Measurements from ENCODE around the gene DOK7.

The DOK7 gene

GRCh38 chr4:3513807-3514206, 50.7 kb downstream of the DOK7 start:
- no peak for ATAC-seq
- TF ChIP-seq, protein P1, sequence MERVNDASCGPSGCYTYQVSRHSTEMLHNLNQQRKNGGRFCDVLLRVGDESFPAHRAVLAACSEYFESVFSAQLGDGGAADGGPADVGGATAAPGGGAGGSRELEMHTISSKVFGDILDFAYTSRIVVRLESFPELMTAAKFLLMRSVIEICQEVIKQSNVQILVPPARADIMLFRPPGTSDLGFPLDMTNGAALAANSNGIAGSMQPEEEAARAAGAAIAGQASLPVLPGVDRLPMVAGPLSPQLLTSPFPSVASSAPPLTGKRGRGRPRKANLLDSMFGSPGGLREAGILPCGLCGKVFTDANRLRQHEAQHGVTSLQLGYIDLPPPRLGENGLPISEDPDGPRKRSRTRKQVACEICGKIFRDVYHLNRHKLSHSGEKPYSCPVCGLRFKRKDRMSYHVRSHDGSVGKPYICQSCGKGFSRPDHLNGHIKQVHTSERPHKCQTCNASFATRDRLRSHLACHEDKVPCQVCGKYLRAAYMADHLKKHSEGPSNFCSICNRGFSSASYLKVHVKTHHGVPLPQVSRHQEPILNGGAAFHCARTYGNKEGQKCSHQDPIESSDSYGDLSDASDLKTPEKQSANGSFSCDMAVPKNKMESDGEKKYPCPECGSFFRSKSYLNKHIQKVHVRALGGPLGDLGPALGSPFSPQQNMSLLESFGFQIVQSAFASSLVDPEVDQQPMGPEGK (CRISPR knock-in tag; IDR thresholded peaks at IDR 0.05; ENCODE audit: borderline replicate concordance): no peak
- no peak for TF ChIP-seq CSDC2 (CRISPR knock-in tag; IDR thresholded peaks at IDR 0.05)
- no peak for TF ChIP-seq GLIS3 (CRISPR knock-in tag; IDR thresholded peaks at IDR 0.05)
- no peak for TF ChIP-seq CSRNP3 (CRISPR knock-in tag; IDR thresholded peaks at IDR 0.05)
- no peak for TF ChIP-seq TSHZ2 (CRISPR knock-in tag; IDR thresholded peaks at IDR 0.05)
- no peak for TF ChIP-seq ZFP3 (CRISPR knock-in tag; IDR thresholded peaks at IDR 0.05)
- TF ChIP-seq ZC3H10 (CRISPR knock-in tag; IDR thresholded peaks at IDR 0.05): no peak
- TF ChIP-seq TOX (CRISPR knock-in tag; IDR thresholded peaks at IDR 0.05; ENCODE audit: borderline replicate concordance): no peak
- no peak for TF ChIP-seq ISL1 (CRISPR knock-in tag; IDR thresholded peaks at IDR 0.05)
- TF ChIP-seq OSR1 (CRISPR knock-in tag; IDR thresholded peaks at IDR 0.05): no peak
- no peak for TF ChIP-seq SNAI2 (CRISPR knock-in tag; IDR thresholded peaks at IDR 0.05)
- no peak for TF ChIP-seq RARB (CRISPR knock-in tag; IDR thresholded peaks at IDR 0.05)
- TF ChIP-seq, protein P2, sequence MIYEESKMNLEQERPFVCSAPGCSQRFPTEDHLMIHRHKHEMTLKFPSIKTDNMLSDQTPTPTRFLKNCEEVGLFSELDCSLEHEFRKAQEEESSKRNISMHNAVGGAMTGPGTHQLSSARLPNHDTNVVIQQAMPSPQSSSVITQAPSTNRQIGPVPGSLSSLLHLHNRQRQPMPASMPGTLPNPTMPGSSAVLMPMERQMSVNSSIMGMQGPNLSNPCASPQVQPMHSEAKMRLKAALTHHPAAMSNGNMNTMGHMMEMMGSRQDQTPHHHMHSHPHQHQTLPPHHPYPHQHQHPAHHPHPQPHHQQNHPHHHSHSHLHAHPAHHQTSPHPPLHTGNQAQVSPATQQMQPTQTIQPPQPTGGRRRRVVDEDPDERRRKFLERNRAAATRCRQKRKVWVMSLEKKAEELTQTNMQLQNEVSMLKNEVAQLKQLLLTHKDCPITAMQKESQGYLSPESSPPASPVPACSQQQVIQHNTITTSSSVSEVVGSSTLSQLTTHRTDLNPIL (CRISPR knock-in tag; IDR thresholded peaks at IDR 0.05; ENCODE audit: low read depth): no peak
- no peak for TF ChIP-seq ZFP30 (CRISPR knock-in tag; IDR thresholded peaks at IDR 0.05)
- TF ChIP-seq ESRRG (CRISPR knock-in tag; IDR thresholded peaks at IDR 0.05): no peak
- no peak for TF ChIP-seq ARNTL (CRISPR knock-in tag; IDR thresholded peaks at IDR 0.05; ENCODE audit: borderline replicate concordance, low read depth)
- no peak for TF ChIP-seq ZNF8 (CRISPR knock-in tag; IDR thresholded peaks at IDR 0.05)
- no peak for TF ChIP-seq POU6F1 (CRISPR knock-in tag; IDR thresholded peaks at IDR 0.05; ENCODE audit: borderline replicate concordance, low read depth)
- no peak for TF ChIP-seq ZNF70 (CRISPR knock-in tag; IDR thresholded peaks at IDR 0.05)
- TF ChIP-seq ZNF565 (CRISPR knock-in tag; conservative IDR thresholded peaks at IDR 0.05; ENCODE audit: low read depth): no peak

DNA sequence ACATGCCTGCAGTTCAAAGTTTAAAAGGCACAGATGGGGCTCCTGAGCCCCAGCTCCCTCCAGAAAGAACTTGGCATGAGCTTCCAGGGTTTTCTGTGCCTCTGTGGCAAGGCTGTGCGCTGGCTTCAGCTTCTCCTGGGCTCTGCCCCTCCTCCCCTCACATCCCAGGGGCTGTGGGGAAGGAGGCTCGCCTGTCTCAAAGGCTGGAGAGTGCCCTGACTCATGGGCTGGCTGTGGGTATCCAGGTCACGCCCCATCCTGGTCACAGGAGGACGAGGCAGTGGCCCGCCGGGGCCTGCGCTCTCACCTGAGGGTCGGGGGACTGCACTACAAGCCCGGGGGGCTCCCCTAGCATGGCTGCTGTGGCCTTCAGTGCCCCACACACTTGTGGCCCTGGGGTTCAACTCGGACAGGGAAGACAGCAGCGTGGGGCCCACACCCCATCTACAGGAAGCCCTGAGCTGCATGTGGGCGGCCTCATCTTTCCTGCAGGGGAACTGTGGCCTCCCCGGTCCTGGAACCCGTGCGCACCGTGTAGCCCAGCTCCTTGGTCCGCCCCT, 51.2 kb downstream of the DOK7 start:
- no peak for ATAC-seq
- TF ChIP-seq ESRRG (CRISPR knock-in tag; IDR thresholded peaks at IDR 0.05): no peak
- TF ChIP-seq OSR1 (CRISPR knock-in tag; IDR thresholded peaks at IDR 0.05): no peak
- no peak for TF ChIP-seq ZNF70 (CRISPR knock-in tag; IDR thresholded peaks at IDR 0.05)
- no peak for TF ChIP-seq BACH2 (CRISPR knock-in tag; IDR thresholded peaks at IDR 0.05; ENCODE audit: borderline replicate concordance)
- TF ChIP-seq GLIS3 (CRISPR knock-in tag; IDR thresholded peaks at IDR 0.05): no peak
- no peak for TF ChIP-seq ISL1 (CRISPR knock-in tag; IDR thresholded peaks at IDR 0.05)
- no peak for TF ChIP-seq SNAI2 (CRISPR knock-in tag; IDR thresholded peaks at IDR 0.05)
